HG03108 (cell line): ENCODE measurements around the gene GALNT14.

Source experiments
- ATAC-seq: cut with Tn5 transposase; IDR thresholded peaks from one replicate; pipeline ENCODE4 v1.9.1; 2021; ENCODE audit warnings: moderate library complexity; ENCODE audit not compliant: unreplicated experiment

GALNT14 gene

DNA sequence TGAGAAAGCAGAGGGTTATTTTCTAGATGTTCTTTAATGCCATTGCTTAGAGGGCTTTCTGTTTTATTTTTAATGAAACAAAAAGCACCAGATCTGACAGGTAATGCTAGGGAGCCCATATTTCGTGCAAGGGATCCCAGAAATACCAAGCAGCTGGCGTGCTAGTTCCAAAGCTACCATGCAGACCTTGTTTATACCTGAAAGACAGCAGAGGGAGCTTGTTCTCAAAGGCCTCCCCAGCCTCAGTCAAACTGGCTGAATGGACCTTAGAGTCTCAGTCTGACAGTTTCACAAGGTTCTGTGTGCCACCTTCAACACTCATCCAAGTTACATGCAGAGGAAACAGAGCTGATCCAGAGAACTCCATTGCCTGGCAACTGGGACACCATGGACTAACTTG, 48.6 kb downstream of the GALNT14 start:
- no peak for ATAC-seq

DNA sequence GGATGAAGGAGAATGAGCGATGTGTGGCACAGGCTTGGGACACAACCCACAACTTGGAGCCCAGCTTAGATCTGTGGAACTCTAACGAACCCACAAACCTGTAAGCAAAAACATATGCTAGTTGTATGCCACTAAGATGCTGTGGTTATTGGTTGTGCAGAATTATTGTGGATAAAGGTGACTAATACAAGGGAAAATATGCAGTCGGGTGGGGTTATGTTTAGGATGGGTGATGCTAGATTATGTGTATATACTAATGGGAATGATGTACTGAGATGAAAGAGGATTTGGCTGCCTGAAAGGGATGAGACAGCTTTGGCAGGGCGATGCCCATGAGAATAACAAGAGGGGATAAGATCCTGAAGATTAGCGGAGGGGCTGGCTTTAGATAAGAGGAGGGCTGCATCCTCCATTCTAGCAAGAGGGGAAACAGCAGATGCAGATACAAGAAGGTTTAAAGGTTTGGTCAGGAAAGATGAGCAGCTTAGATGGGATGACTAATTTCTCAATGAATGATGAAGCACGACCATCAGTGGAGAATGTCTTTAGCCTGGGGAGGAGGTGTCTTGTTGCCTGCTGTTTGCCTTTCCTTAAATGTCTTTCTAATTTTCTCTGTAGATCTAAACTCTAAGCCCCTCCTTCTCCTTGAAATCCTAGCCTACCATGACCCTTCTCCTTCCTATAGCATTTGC, 49.6 kb downstream of the GALNT14 start:
- ATAC-seq: no peak

DNA sequence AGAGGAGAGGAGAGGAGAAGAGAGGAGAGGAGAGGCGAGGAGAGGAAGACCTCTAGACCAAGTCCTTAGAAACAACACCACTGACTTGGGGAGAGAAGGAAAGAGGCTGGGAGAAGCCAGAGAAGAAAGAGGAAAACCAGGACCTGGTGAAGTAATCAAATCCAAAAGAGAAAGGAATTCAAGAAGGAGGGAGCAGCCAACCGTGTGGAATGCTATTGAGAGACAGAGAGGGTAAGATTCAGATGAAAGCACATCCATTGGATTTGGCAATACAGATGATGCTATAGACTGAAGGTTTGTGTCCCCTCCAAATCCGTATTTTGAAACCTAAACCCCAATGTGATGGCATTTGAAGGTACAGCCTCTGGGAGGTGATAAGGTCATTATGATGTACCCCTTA, 50.7 kb downstream of the GALNT14 start:
- no peak for ATAC-seq

DNA sequence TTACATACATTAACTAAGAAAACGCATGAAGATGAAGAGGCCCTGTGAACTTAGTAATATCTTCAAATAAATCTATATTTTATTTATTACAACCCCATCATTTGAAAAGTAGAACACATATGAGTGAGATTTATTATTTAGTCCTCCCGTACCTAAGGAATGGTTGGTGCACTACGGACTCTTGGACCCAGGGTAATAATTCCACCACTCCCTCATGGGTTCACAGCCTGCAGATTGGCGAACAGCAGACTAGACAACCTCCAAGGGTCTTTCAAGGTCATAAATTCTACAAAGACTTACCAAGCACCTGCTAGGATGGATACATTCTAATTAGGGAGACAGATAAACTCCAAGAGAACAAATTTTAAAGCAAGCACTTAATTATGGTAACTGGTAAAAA, 51.6 kb downstream of the GALNT14 start:
- ATAC-seq: no peak

DNA sequence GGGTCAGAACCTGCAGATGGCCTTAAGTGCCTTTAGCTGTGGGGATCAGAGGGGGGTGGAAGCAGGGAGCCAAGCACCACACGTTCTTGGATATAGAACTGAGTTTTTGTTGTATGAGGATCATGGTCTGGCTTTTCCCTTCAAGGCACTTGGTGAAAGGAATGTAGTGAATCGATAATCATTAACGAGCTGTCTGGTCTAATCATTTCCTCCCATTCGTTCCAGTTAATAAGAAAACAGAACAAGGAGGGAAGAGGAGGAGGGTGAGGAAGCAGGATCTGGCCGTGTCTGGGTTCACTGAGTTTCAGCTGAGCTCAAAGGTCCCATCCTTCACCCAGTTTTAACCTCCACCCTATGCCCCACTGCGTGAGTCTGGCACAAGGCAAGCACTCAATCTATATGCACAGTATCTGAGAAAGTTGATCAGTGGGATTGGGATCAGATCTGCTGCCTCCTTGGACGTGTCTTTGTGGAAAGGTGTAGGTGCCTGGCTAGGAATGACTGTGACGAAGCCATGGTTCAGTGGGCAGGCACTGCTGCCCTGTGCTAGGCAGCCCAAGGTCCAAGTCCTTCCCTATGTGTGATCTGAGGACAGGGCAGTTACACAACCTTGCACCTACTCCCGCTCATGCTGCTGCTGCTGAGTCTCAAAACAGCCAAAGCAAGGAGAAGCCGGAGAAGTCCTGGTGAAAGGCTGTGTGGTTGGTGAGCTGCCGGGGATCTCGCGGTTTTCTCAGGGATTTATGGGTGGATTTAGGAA, 54.8 kb downstream of the GALNT14 start:
- ATAC-seq: no peak

DNA sequence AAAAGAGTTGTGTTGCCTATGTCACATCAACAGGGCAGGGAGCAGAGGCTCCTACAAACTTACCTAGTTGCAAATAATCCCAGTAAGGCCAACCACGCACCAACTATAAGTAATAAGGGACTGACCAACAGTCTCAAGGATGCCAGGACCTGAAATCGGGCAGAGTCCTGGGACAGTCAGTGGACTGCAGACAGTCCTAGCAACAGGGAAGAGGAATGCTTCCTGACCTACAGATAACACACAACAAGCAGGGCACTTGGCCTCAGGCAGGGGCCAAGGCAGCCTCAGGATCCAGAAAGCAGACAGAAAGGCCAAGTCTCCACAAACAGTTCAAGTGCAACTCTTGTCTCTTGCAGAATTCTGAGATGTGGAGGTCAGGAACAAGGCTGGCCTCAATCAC, 56.2 kb downstream of the GALNT14 start:
- no peak for ATAC-seq

DNA sequence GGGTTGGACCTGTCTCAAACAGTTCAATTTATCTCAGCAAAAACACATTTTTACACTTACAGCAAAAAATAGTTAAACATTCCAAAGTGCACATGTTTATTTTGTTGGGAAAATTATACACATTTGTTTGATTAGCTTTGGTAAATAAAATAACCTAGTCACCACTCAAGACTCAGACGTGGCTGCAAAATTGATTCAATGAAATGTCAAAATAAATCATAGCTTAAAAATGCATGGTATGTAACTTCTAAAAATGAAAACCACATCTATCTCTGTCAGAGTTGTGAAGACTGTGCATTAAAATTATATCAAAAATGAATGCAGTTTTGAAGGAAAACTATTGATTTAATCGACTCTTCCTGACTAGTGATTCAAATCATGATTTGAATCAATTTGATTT, 56.7 kb downstream of the GALNT14 start:
- ATAC-seq: no peak

DNA sequence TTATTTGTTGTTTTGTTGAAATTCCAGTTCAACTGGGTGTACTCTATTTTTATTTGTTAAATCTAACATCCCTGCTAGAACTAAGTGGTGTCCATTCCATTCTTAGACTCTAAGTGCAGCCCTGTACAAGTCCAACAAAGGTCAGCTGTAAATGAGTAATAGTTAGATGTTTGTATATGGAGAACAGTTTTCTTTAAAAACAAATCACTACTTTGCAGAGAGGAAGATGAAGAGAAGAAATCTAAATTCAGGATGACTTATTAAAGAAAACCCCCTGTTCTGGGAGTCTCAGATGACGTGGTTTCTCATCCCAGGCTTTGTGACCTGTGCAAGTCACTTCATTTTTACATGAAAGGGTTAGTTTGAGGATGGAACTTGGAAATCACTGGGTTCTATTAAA, 57.9 kb downstream of the GALNT14 start:
- ATAC-seq: no peak

DNA sequence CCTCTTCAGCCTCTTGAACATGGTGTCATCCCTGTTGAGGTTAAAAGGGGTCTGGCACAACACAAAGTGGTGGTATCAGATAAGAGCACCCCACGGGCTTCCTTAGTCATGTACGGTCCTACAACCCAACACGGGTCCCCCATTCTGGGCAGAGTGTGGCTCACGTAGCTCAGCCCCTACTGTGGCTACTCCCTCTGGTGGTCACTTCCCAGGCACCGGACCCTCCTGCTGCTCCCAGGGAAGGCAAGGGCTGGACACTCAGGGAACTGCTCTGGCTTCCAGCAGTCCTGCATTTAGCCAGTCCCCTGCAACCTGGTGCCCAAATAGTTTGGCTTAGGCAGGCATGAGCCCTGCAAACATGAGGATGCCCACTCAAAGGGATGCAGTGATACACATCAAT, 58.6 kb downstream of the GALNT14 start:
- no peak for ATAC-seq

DNA sequence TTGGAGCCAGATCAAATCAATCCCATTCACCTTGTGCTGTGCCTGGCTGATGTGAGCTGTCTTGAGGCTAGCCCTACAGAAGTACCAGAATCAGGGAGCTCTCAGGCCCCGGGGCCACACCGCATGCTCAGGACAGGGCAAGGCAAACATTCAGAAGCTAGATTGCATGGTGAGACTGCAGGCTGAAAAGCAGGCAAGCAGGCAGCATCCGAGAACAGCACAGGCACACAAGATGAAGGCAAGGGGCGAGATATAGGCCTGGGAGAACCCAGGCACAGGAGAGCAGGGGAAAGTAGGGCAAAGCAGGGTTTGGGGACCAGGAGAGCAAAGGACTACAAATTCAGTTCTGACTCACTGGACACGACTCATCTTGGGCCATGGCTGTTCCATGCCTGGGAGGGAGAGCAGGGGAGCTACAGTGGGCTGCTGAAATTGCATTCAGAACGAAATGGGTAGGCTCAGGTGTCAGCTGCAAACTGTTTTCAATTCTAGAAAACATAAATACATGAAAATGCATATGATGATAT, 59.6 kb downstream of the GALNT14 start:
- ATAC-seq: no peak

DNA sequence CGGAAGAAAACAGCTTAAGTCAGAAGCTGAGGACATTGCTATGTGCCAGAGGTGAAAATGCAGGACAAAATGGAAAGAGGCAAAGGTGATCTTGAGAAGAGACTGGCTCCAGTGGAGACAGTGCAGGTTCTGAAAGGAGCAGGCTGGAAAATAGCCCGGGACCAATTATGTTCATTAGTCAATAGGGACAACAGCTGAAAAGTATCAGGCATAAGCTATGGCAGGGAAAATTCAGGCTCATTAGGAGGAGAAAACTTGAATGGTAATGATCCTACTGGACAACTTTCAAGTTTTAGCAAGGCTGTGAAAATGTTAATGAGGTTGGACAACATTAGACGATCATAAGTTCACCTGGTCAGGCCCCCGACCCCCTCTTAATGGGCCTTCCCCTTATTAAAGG, 60.2 kb downstream of the GALNT14 start:
- no peak for ATAC-seq

DNA sequence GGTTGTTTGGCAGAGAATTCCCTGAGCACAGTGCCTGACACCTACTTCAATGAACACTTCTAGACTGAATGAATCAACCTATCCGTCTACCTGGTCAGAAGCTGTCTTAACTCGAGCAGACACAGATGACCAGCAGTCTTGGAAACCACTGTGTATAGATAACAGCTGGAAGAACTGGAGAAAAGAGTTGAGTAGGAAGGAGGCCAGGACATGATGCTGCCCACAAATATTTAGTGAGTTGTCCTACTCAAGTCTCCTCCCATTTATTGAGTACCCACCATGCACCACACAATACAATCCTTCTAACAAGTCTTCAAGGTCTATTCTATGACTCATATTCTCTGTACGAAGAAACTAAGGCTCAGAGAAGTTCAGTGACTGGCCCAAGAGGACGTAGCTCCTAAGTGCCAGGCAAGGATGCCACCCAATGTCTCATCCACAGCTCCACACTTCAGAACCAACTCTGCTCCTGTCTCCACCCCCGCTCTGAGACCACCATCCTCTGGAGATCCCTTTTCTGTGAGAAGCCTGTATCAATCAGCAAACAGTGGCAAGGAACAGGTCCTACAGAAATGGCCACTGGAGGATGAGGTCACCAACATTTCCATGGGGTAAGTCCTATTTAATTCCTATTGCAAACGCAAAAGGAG, 62.2 kb downstream of the GALNT14 start:
- ATAC-seq: no peak

DNA sequence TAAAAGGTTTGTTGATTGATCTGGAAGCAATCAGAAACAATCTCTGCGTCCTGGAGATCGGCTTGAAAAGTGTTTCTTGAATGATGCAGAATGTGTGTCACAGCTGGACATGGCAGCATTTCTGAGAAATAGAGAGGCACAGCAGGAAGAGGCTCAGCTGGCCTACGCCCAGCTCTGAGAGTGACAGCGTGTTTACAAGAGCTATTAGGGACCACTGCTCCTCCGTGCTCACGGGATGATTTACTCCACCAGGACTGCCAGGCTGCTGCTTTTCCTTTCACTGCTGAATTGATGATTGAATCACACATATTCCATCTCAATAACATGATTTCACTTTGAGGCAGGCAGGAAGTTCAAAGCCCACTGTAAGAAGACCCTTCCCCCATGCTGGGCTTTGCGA, 62.8 kb downstream of the GALNT14 start:
- ATAC-seq: no peak

DNA sequence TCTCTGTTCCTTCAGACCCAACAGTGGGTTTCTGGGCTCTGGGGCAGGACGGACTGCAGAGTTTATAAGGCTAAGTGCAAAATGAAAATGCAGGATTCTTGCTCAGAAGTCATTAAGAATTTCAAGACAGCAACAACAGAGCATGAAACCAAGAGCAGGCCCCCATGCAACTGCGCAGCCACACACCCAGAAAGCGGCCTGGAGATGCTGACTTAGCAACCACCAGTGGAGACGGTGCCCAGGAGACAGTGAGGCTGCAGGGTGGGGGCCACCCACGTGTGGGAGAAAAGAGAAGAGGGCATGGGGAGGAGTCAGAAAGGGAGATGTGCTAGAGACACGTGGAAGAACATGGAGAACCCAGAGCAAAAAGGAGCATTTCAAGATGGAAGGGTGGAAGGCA, 66.5 kb downstream of the GALNT14 start:
- no peak for ATAC-seq

DNA sequence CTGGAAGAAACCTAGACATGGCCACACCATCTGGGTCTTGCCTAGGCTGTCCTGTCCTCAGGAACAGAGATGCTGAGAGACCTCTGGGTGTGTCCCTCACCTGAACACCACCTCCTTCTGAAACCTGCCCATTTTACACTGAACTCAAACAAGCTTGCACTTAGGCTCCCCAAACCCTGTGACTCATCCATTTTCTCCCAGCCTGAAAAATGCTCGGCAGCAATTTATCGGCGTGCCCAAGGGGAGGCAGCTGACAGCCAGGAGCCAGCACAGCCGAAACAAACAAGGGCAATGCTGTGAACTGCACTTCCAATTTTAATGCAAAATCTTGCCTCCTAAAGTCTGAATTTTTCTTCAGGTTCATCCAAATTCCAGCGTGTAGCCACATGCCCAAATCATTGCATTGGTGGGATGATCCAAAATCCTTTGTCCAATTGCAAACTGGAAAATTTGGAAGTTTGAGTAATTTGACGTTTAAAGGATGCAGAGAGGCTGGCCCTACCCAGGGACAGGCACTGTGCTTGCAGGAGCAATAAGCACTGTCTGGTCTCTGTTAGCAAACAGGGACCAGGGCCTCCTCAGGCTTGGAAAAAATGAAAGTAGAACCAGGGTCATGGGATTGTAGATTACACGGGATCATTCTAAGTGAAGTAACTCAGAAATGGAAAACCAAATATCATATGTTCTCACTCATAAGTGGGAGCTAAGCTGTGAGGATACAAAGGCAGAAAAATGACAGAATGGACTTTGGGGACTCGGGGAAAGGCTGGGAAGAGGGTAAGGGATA, 67.7 kb downstream of the GALNT14 start:
- ATAC-seq: no peak

DNA sequence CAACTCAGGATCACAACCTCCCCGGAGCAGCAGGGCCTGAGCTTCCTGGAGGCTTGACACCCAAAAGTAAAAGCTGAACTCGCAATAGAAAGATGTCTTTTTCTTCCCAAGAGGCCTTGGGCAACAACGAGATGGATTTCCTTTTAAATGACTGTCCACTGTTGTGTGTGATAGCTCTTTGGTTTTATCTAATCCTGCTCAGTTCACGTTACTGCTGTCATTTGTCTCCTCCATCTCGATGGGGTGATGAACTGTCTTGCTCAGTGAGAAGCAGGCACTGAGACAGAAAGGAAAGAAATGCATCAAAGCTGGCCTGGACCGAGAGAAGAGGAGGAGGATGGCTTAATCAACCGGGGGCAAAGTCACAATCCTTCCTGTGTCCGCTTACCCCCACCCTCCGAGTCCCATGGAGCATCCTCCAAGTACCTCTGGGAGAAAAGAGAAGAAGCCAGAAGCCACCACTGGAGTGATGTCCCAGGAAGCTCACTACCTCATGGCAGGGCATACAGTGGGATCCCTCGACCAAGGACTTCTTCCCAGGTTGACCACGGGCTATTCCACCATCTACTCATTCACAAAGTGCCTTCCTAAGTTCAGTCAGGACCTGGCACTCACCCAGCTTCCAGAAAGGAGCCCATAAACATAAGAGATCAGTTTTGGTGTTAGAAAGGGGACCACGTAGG, 68.5 kb downstream of the GALNT14 start:
- ATAC-seq: no peak

DNA sequence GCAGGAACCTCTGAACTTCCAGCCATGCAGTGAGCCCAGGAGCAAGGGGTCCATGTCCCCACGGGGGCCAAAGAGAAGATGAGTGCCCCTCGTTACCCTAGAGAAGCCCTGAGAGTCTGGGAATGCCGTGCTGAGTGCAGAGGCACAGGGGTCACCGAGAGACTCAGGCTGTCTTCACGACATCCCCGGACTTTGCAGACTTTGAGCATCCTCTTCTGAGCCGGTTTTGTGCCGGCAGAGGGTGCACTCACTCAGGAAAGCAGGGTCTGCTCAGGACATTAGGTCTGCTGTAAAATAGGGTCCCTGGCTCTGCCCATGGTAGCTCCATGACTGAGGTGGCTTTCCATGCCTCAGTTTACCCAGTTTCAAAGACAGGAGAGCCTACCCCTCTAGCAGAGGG, 71.0 kb downstream of the GALNT14 start:
- no peak for ATAC-seq

DNA sequence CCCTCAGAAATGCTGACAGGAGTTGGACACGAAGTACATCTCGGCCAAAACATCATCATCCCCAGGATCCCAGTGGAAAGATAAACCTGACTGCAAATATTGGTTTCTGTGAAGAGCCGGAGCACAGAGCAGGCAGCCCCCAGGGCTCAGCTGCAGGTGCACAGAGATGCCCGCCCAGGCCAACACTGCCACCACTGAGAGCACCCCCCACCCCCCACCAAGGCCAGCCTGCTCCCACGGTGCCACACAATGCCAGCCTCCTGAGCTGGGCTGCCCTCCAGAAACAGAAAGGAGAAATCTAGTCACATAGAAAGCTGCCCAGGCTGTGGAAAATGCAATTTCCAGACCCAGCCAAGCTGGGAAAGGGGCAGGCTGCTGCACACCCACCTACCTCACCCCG, 71.7 kb downstream of the GALNT14 start:
- ATAC-seq: no peak

DNA sequence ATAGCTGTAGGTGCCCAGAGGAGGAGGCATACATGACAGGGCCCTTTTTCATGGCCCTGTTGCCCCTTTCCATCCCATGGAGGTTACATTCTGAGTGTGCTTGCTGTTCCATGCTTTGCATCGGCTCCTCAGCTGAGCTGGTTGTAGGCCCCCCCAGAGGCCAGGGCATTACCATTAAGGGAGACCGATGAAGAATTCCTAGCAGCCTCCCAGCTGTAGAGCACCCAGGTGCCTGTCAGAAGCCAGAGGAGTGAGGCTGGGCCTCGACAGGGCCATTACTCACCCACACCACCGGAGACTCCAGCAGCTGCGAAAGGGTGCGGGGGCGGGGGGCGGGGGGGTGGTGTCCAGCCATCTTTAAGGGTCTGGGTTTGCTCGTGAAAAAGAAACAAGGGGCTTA, 72.2 kb downstream of the GALNT14 start:
- no peak for ATAC-seq

DNA sequence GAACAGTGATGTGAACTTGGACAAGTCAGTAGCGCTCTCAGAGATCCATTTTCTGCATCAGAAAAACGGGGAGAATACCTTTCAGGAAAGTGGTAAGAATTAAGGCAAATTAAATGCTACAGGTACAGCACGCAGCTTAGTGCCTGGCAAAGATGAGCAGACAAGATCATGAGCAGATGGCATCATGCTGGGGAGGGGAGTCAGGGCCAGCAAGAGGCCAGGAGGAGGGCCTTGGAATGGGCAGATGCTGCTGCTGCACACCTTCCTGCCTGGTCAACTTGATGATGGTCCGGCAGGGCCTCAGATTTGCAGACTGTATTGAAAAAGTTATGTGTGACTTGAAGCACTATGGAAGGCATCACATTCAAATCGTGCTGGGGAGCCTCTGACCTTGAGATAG, 72.9 kb downstream of the GALNT14 start:
- ATAC-seq: no peak

DNA sequence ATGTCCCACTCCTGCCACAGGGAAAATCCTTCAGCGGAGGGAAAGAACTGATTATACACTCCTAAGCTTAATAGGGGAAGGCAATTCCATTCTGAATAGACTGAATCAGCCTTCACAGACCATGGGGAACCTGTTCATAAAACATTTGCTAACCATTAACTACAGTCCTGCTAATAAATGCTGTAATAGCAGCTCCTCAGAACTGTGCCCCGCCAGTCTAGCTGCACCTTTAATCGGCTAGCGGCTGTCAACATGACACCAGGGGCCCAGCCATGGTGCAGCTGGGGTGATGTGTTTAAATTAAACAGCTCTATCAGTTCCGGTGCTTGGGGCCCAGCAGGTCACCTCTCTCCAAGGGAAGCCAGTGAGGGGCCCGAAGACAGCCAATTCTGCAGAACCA, 77.8 kb downstream of the GALNT14 start:
- no peak for ATAC-seq
